ENCODE results near the gene THOC7. TPM values are rescaled to one million over a fixed set of nuclear protein-coding genes. Genes with fewer than 3 reads are reported as not detected.
A peak's percentile ranks its signal among the peaks of the same experiment; 100 is the strongest.

THOC7 gene
- total RNA-seq, 1 experiment from 2014 or later: 127 TPM

DNA sequence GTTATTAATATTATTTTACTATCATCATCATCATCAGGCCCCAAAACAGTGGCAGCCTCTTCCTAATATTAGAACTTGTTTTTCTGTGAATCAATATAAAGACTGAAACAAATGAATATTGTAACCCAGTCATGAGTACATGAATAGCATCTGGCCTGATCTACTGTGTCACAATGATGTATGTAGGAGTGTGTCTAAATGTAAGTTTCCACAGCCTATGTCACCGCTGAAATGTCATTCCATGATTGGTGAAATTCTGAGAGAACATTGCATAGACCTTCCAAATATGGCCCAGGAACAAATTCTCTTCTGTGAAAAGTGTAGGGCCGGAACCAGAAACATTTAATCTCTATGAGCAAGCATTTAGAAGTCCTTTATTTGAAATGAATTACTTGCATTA is 65.1 kb downstream of the THOC7 start:
- DNase-seq (ENCODE audit: low spot score): no peak
- in situ Hi-C loops (cut with HindIII; ENCODE audit: low sequenced_read_pairs): no loop called here

DNA sequence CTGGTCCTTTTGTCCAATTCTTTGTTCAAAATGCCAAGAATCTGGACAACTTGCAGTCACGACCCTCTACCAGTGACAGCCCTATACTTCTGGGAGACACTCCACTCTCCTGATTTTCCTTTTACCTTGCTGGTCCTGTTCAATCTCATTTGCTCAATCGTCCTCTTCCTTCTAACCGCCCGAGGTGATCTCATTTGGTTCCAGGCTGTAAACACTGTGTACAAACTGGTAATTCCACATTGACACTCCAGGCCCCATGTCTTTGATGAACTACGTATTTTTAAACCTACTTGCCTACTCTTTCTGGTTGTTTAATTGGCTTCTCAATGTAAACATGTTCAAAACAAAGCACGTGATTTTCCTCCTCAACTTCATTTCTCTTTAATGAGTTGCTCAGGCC is 68.2 kb downstream of the THOC7 start:
- in situ Hi-C loops (cut with HindIII; ENCODE audit: low sequenced_read_pairs): no loop called here
- no peak for DNase-seq (ENCODE audit: low spot score)

DNA sequence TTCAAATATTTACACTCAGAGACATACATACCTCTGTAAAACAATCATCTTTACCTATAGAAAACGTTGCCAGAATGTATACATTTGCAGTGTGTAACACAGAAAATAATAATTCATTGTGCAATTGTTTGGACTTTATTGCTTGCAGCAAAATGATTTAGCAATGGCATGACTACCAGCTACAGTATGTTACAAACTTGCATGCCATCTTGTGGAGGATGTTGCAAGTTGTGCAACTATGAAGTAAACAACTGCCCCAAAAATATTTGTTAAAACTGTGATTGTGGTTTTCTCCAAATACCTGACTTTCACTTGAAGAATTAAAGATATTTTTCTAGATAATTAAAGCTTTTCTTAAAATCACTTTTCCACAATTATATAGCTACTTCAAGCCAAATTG is 71.6 kb downstream of the THOC7 start:
- in situ Hi-C loops (cut with HindIII; ENCODE audit: low sequenced_read_pairs): no loop called here

More for the DNA sequence above, 71.6 kb downstream of the THOC7 start:
- DNase-seq (ENCODE audit: low spot score): peak; percentile 38

Other genes starting within 250 kb of the THOC7 start
- gene SNTN, start 211.1 kb downstream of the THOC7 start, total RNA-seq (2014; rRNA removed; shearing (Covaris generic)): not detected in 2 replicates
- gene C3orf49, start 44.5 kb downstream of the THOC7 start, total RNA-seq (2014; rRNA removed; shearing (Covaris generic)): not detected in 2 replicates
- gene ATXN7, start 62 bp upstream of the THOC7 start, total RNA-seq (2014; rRNA removed; shearing (Covaris generic)): 5.0 and 5.8 TPM in 2 replicates
- gene SCAANT1, start 48.6 kb upstream of the THOC7 start, total RNA-seq (2014; rRNA removed; shearing (Covaris generic)): not detected in 2 replicates
- gene PSMD6, start 159.7 kb upstream of the THOC7 start, total RNA-seq (2014; rRNA removed; shearing (Covaris generic)): 95.3 and 121 TPM in 2 replicates

Measured in G401 (cell line).